Measurements from ENCODE around the gene CCNC.

The CCNC gene

GRCh38 chr6:99553888-99554287, 14.6 kb downstream of the CCNC start:
- no peaks in the 10 kb centered on the region for H3K27me3 ChIP-seq (ENCODE audit: control insufficient read depth in 3 of 3, insufficient read depth in 3 of 3, low read depth in 1 of 3, low read length in 3 of 3)
- H2BK12ac ChIP-seq (ENCODE audit: low read length), result no peak overlapping the region
- no peak overlapping the region for H3K4ac ChIP-seq (ENCODE audit: low read length)
- H3K4me1 ChIP-seq (ENCODE audit: control insufficient read depth in 2 of 2, insufficient read depth in 1 of 2, low read depth in 1 of 2, low read length in 2 of 2), result no peaks in the 10 kb centered on the region
- no peak overlapping the region for H4K91ac ChIP-seq (ENCODE audit: low read depth, low read length, poor library complexity)
- H3K27ac ChIP-seq (replicated peaks; ENCODE audit: low read length), result no peak overlapping the region
- H3K79me1 ChIP-seq (ENCODE audit: low read depth, low read length), result no peaks in the 10 kb centered on the region
- no CpG with 5 or more reads among the region's 2 CpGs for WGBS, 2 donors (ENCODE audit: extremely low coverage in 2 of 2, insufficient read length in 2 of 2, insufficient replicate concordance in 1 of 2)
- H3K4me3 ChIP-seq (ENCODE audit: low read length in 2 of 2), result no peak overlapping the region
- DNase-seq (ENCODE audit: low spot score), result no peak
- H3K9me3 ChIP-seq (replicated peaks in 1 of 2; ENCODE audit: control insufficient read depth in 2 of 2, insufficient read depth in 1 of 2, low read depth in 1 of 2, low read length in 2 of 2), result peaks cover 0 to 6% of the 10 kb centered on the region in 2 donors
- H3K36me3 ChIP-seq (replicated peaks in 1 of 2; ENCODE audit: control insufficient read depth in 2 of 2, insufficient read depth in 2 of 2, low read length in 2 of 2), result peaks cover 6 to 100% of the 10 kb centered on the region in 2 donors
- H4K8ac ChIP-seq (ENCODE audit: low read depth, low read length), result no peak overlapping the region
- H2AFZ ChIP-seq (ENCODE audit: low read length), result no peak overlapping the region
- no peak overlapping the region for H2BK120ac ChIP-seq (ENCODE audit: low read depth, low read length)
- H2BK5ac ChIP-seq (ENCODE audit: low read length), result no peak overlapping the region
- no peak overlapping the region for H3K14ac ChIP-seq (ENCODE audit: low read length)
- no peak overlapping the region for H3K4me2 ChIP-seq (ENCODE audit: insufficient read depth, low read length, poor library complexity, severe bottlenecking)
- H3K18ac ChIP-seq (ENCODE audit: low read length), result no peak overlapping the region
- H3K9ac ChIP-seq (ENCODE audit: low read depth, low read length, poor library complexity), result no peak overlapping the region
- H3K23ac ChIP-seq (ENCODE audit: low read depth, low read length, poor library complexity), result no peak overlapping the region
- H2AK5ac ChIP-seq (ENCODE audit: low read depth, low read length), result no peak overlapping the region
- H2BK15ac ChIP-seq (ENCODE audit: low read length), result no peak overlapping the region

GRCh38 chr6:99550046-99550748, 18.3 kb downstream of the CCNC start:
- no peak overlapping the region for H3K27ac ChIP-seq (replicated peaks; ENCODE audit: low read length)
- no peak overlapping the region for H2BK120ac ChIP-seq (ENCODE audit: low read depth, low read length)
- no peak overlapping the region for H3K4ac ChIP-seq (ENCODE audit: low read length)
- no peaks in the 10 kb centered on the region for H3K4me1 ChIP-seq (ENCODE audit: control insufficient read depth in 2 of 2, insufficient read depth in 1 of 2, low read depth in 1 of 2, low read length in 2 of 2)
- H2BK12ac ChIP-seq (ENCODE audit: low read length), result no peak overlapping the region
- H2AK5ac ChIP-seq (ENCODE audit: low read depth, low read length), result no peak overlapping the region
- H2AFZ ChIP-seq (ENCODE audit: low read length), result no peak overlapping the region
- no peak overlapping the region for H4K91ac ChIP-seq (ENCODE audit: low read depth, low read length, poor library complexity)
- no peaks in the 10 kb centered on the region for H3K9me3 ChIP-seq (replicated peaks in 1 of 2; ENCODE audit: control insufficient read depth in 2 of 2, insufficient read depth in 1 of 2, low read depth in 1 of 2, low read length in 2 of 2)
- H2BK15ac ChIP-seq (ENCODE audit: low read length), result no peak overlapping the region
- no peak overlapping the region for H3K9ac ChIP-seq (ENCODE audit: low read depth, low read length, poor library complexity)
- DNase-seq (ENCODE audit: low spot score), result no peak
- H3K27me3 ChIP-seq (ENCODE audit: control insufficient read depth in 3 of 3, insufficient read depth in 3 of 3, low read depth in 1 of 3, low read length in 3 of 3), result no peaks in the 10 kb centered on the region
- WGBS, 2 donors (ENCODE audit: extremely low coverage in 2 of 2, insufficient read length in 2 of 2, insufficient replicate concordance in 1 of 2), result no CpG with 5 or more reads among the region's 3 CpGs
- no peak overlapping the region for H2BK5ac ChIP-seq (ENCODE audit: low read length)
- H3K14ac ChIP-seq (ENCODE audit: low read length), result no peak overlapping the region
- no peak overlapping the region for H3K4me3 ChIP-seq (ENCODE audit: low read length in 2 of 2)
- H3K23ac ChIP-seq (ENCODE audit: low read depth, low read length, poor library complexity), result no peak overlapping the region
- H3K4me2 ChIP-seq (ENCODE audit: insufficient read depth, low read length, poor library complexity, severe bottlenecking), result no peak overlapping the region
- no peak overlapping the region for H4K8ac ChIP-seq (ENCODE audit: low read depth, low read length)
- H3K36me3 ChIP-seq (replicated peaks in 1 of 2; ENCODE audit: control insufficient read depth in 2 of 2, insufficient read depth in 2 of 2, low read length in 2 of 2), result peaks cover 4 to 99% of the 10 kb centered on the region in 2 donors
- no peak overlapping the region for H3K18ac ChIP-seq (ENCODE audit: low read length)
- H3K79me1 ChIP-seq (ENCODE audit: low read depth, low read length), result no peaks in the 10 kb centered on the region

GRCh38 chr6:99548706-99549105, 19.8 kb downstream of the CCNC start:
- no peak overlapping the region for H3K14ac ChIP-seq (ENCODE audit: low read length)
- H3K4ac ChIP-seq (ENCODE audit: low read length), result no peak overlapping the region
- no peak overlapping the region for H3K18ac ChIP-seq (ENCODE audit: low read length)
- no peak overlapping the region for H3K4me3 ChIP-seq (ENCODE audit: low read length in 2 of 2)
- H3K27ac ChIP-seq (replicated peaks; ENCODE audit: low read length), result no peak overlapping the region
- H2BK15ac ChIP-seq (ENCODE audit: low read length), result no peak overlapping the region
- no CpG with 5 or more reads among the region's 4 CpGs for WGBS, 2 donors (ENCODE audit: extremely low coverage in 2 of 2, insufficient read length in 2 of 2, insufficient replicate concordance in 1 of 2)
- H3K79me1 ChIP-seq (ENCODE audit: low read depth, low read length), result no peaks in the 10 kb centered on the region
- no peak overlapping the region for H3K23ac ChIP-seq (ENCODE audit: low read depth, low read length, poor library complexity)
- no peak overlapping the region for H4K91ac ChIP-seq (ENCODE audit: low read depth, low read length, poor library complexity)
- no peak overlapping the region for H2AK5ac ChIP-seq (ENCODE audit: low read depth, low read length)
- H3K27me3 ChIP-seq (ENCODE audit: control insufficient read depth in 3 of 3, insufficient read depth in 3 of 3, low read depth in 1 of 3, low read length in 3 of 3), result no peaks in the 10 kb centered on the region
- peaks cover 3 to 99% of the 10 kb centered on the region in 2 donors for H3K36me3 ChIP-seq (replicated peaks in 1 of 2; ENCODE audit: control insufficient read depth in 2 of 2, insufficient read depth in 2 of 2, low read length in 2 of 2)
- no peak overlapping the region for H2AFZ ChIP-seq (ENCODE audit: low read length)
- H3K9me3 ChIP-seq (replicated peaks in 1 of 2; ENCODE audit: control insufficient read depth in 2 of 2, insufficient read depth in 1 of 2, low read depth in 1 of 2, low read length in 2 of 2), result no peaks in the 10 kb centered on the region
- H2BK120ac ChIP-seq (ENCODE audit: low read depth, low read length), result no peak overlapping the region
- no peak overlapping the region for H2BK12ac ChIP-seq (ENCODE audit: low read length)
- H3K4me1 ChIP-seq (ENCODE audit: control insufficient read depth in 2 of 2, insufficient read depth in 1 of 2, low read depth in 1 of 2, low read length in 2 of 2), result no peaks in the 10 kb centered on the region
- no peak overlapping the region for H3K4me2 ChIP-seq (ENCODE audit: insufficient read depth, low read length, poor library complexity, severe bottlenecking)
- no peak for DNase-seq (ENCODE audit: low spot score)
- H3K9ac ChIP-seq (ENCODE audit: low read depth, low read length, poor library complexity), result no peak overlapping the region
- no peak overlapping the region for H4K8ac ChIP-seq (ENCODE audit: low read depth, low read length)
- no peak overlapping the region for H2BK5ac ChIP-seq (ENCODE audit: low read length)

- Histone ChIP-seq H2BK5ac (ENCODE audit: low read length) (no peak overlapping the region), H3K79me1 (ENCODE audit: low read depth, low read length) (no peaks in the 10 kb centered on the region), H3K9me3 (replicated peaks in 1 of 2; ENCODE audit: control insufficient read depth in 2 of 2, insufficient read depth in 1 of 2, low read depth in 1 of 2, low read length in 2 of 2) (no peaks in the 10 kb centered on the region), H3K14ac (ENCODE audit: low read length) (no peak overlapping the region), H3K23ac (ENCODE audit: low read depth, low read length, poor library complexity) (no peak overlapping the region), H3K9ac (ENCODE audit: low read depth, low read length, poor library complexity) (no peak overlapping the region), H2BK15ac (ENCODE audit: low read length) (no peak overlapping the region), H2AFZ (ENCODE audit: low read length) (no peak overlapping the region), H3K4ac (ENCODE audit: low read length) (no peak overlapping the region), H3K27ac (replicated peaks; ENCODE audit: low read length) (no peak overlapping the region), H3K27me3 (ENCODE audit: control insufficient read depth in 3 of 3, insufficient read depth in 3 of 3, low read depth in 1 of 3, low read length in 3 of 3) (no peaks in the 10 kb centered on the region), H3K4me2 (ENCODE audit: insufficient read depth, low read length, poor library complexity, severe bottlenecking) (no peak overlapping the region), H3K36me3 (replicated peaks in 1 of 2; ENCODE audit: control insufficient read depth in 2 of 2, insufficient read depth in 2 of 2, low read length in 2 of 2) (peaks cover 3 to 99% of the 10 kb centered on the region in 2 donors), H2AK5ac (ENCODE audit: low read depth, low read length) (no peak overlapping the region), H3K18ac (ENCODE audit: low read length) (no peak overlapping the region), H3K4me1 (ENCODE audit: control insufficient read depth in 2 of 2, insufficient read depth in 1 of 2, low read depth in 1 of 2, low read length in 2 of 2) (no peaks in the 10 kb centered on the region), H2BK120ac (ENCODE audit: low read depth, low read length) (no peak overlapping the region), H4K8ac (ENCODE audit: low read depth, low read length) (no peak overlapping the region), H2BK12ac (ENCODE audit: low read length) (no peak overlapping the region), H3K4me3 (ENCODE audit: low read length in 2 of 2) (no peak overlapping the region), H4K91ac (ENCODE audit: low read depth, low read length, poor library complexity) (no peak overlapping the region)
- DNase-seq (ENCODE audit: low spot score), result no peak
- no CpG with 5 or more reads among the region's 4 CpGs for WGBS, 2 donors (ENCODE audit: extremely low coverage in 2 of 2, insufficient read length in 2 of 2, insufficient replicate concordance in 1 of 2)
Observed at GRCh38 chr6:99547526-99547925, 20.9 kb downstream of the CCNC start.

All from neuronal stem cell (in vitro differentiated cells).